Jurkat, Clone E6-1 (cell line): Measurements from ENCODE around the gene KRT28. TPM values are rescaled to one million over a fixed set of nuclear protein-coding genes. Genes with fewer than 3 reads are reported as not detected.

Experiments used
- DNase-seq: peaks from one replicate; pipeline ENCODE4 v3.0.0-alpha.2; 2011; ENCODE audit warnings: low read depth, low spot score
- H3K4me3 ChIP-seq: 2 replicates; pipeline ENCODE4 v1.5.1; 2011; ENCODE audit warnings: mild to moderate bottlenecking, low read length, control low read depth, moderate library complexity
- polyA plus RNA-seq: library from polyadenylated mRNA; unstranded; fragments of >200 nt; gene quantifications from one replicate; pipeline ENCODE4 v1.2.1, GENCODE V29; 2012; ENCODE audit warnings: missing spikeins; ENCODE audit not compliant: insufficient read length, insufficient read depth

Gene KRT28, protein sequence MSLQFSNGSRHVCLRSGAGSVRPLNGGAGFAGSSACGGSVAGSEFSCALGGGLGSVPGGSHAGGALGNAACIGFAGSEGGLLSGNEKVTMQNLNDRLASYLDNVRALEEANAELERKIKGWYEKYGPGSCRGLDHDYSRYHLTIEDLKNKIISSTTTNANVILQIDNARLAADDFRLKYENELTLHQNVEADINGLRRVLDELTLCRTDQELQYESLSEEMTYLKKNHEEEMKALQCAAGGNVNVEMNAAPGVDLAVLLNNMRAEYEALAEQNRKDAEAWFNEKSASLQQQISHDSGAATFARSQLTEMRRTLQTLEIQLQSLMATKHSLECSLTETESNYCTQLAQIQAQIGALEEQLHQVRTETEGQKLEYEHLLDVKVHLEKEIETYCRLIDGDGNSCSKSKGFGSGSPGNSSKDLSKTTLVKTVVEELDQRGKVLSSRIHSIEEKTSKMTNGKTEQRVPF
- polyA plus RNA-seq = not detected

DNA sequence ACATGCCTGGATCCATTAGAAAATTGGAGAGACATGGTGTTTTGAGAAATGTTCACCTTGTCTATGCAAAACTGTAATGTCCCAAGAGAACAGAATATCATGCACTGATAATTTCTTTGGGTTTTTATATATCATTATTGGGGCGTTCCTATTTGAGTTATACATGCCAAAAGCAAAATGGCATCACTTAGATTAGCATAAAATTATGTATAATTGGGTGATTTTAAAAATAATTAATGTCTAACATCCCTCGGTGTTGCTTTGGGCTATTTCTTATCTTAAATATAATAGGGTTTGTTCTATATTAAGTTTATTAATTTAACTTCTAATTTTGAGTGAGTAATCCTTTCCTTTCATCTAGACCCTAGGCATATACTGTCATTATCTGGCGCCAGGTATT, at the start of gene KRT28:
KRT28 (minus strand) TSS at position 101 of the 400 bp plus-strand sequence; CDS start at position 35, 66 bp downstream.
- no peak for DNase-seq
- no peak within 1 kb of the TSS for H3K4me3 ChIP-seq

DNA sequence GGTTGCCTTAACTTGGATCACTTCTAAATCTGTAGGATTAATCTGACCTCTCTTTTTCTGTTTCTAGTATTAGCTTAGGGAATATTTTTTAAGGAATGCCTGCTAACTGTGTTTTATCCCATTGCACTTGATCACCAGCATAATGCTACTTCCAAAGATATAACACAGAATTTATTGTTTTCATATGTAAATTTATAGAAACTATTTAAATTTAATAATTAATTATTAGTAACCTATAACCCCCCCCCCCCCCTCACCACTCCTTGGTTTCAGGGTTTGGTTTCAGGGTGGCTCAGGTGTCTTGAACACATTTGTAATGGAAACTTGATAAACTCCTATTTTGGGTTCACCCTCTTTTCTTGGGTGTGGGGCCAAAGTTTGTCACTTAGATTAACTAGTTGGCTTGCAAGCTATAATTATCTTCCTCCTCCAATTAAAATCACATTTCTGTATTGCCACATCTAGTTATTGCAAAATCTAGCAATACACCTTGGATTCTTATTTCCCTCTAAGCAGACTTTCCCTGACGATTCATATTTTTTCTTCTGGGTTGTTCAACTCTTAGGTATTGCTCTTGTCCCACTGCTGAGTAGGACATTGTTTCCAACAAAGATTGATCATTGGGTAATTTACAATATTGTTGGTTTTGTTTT, 49.0 kb upstream of the KRT28 start:
- DNase-seq = no peak
- H3K4me3 ChIP-seq = no peak overlapping the region

DNA sequence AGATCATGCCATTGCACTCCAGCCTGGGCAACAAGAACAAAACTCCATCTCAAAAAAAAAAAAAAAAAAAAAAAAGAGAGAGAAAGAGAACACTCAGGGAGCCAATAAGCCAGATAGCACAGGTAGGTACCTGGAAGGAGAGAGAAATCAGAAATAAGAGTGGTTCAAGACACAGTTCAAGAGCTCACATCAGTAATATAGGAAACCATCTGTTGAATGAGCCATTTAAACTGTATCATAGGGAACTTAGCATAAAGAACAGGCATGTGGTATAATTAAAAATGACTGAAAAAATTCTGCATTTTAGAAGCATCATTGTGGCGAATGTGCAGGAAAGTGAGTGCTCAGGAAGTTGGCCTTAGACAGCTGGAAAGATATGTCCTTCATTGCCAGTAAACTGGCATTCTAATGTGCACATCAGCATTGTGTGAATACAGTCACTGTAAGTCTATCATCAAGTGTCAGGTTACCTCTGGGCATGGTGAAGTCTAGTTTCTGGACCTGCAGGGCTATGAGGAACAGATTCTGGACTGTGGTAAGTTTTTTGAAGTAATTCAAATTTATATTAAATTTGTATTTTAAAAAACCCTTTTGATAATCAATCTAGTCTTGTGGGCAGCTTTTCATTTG, 46.9 kb upstream of the KRT28 start:
- no peak for DNase-seq
- no peak overlapping the region for H3K4me3 ChIP-seq

DNA sequence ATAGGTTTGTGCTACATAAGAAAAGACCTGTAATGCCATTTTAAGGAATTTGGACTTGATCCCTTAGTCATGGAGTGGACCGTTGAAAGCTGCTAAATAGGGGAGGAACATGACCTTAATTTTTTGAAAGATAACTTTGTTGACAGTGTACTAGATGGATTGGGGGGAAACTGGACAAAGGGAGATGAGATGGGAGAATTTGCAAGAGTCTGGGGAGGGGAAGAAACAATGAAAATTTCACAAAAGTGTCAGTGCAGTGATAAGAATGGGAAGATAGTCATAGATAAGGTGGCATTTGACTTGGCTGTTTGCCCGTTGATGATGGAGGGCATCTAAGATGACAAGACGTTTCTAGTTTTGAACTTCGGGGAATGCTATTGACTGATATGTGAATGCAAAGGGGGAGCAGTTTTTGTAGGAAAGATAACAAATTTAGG, 44.9 kb upstream of the KRT28 start:
- H3K4me3 ChIP-seq = no peak overlapping the region
- DNase-seq = no peak

DNA sequence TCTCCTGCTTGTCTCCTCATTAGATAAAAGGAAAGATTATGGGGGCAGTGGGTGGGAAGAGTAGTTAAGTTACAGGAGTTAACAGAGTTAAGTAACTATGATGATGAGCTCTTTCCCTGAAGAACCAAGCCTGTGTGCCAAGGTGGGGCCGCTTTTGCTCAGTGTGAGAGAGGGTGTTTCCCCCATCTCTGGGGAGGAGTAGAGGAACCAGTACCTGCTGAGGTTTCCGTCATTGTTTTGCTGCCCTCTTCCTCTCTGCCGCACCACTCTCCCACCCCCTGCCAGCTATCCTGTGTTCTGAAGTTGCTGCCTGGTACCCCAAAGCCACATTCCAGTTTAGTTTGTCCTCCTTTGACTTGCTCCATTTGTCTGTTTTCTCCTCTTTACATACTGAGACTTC, 43.5 kb upstream of the KRT28 start:
- no peak overlapping the region for H3K4me3 ChIP-seq
- DNase-seq = no peak

DNA sequence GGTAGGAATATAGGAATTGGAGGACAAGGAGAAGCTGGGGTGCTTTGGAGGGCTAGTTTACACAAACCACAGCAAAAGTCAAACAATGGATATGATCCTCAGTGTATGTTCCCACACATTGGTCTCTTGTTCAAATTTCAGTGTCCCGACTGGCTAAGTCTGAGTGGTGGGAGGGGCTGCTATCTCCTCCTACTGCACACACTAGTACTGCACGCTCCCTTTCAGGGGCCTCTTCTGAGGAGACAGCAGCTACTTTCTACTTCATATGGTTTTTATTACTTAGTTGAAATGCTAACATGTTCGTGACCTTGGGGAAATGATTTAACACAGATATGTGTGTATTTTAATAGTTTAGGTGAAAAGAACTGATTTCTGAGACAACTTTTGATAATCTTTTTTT, 41.5 kb upstream of the KRT28 start:
- DNase-seq = no peak
- no peak overlapping the region for H3K4me3 ChIP-seq

DNA sequence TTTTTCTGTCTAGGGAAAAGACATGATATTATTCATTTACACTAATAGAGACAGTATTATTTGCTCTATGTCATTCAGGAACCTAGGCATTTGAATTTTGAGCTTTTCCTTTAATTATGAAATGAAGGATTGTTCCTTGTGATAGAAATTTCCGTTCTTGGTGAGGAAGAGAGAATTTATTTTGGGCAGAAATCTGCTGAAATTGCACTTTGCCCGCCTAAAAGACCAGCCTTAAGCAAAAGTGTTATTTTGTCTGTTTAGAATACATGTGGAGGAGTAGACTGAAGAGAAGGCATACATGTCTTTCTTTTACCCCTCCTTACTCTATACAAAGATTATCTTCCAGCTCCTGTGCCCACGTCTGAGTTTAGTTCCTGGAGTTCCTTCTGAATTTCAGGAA, 39.4 kb upstream of the KRT28 start:
- DNase-seq = no peak
- no peak overlapping the region for H3K4me3 ChIP-seq

DNA sequence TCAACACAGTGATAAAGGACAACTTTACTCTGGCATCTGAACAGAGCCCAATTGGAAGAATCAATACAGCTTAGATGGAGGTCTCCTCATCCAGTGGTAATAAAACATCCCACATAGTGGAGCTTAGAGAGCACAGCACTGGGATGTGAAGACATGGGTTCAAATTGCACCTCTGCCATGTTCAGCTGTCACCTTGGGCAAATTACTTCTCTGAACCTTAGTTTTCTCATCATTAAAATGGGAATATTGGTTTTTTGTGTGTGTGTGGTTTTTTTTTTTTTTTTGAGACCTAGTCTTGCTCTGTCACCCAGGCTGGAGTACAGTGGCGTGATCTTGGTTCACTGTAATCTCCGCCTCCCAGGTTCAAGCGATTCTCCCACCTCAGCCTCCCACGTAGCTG, 36.3 kb upstream of the KRT28 start:
- no peak overlapping the region for H3K4me3 ChIP-seq
- DNase-seq = no peak

DNA sequence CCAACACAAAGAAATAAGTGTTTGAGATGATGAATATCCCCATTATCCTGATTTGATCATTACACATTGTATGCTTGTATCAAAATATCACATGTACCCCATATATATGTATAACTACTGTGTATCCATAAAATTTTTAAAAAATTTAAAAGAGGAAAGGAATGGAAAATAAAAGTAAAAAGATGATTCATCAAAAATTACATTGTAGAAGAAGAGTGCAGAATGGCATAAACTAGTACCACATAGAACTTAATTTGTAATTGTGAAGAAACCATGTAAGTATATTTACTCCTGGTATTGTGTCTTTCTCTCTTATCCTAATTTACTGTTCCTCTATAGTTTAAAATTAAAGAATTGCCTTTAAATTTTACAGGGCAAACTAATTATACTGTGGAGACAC, 34.1 kb upstream of the KRT28 start:
- DNase-seq = no peak
- no peak overlapping the region for H3K4me3 ChIP-seq

DNA sequence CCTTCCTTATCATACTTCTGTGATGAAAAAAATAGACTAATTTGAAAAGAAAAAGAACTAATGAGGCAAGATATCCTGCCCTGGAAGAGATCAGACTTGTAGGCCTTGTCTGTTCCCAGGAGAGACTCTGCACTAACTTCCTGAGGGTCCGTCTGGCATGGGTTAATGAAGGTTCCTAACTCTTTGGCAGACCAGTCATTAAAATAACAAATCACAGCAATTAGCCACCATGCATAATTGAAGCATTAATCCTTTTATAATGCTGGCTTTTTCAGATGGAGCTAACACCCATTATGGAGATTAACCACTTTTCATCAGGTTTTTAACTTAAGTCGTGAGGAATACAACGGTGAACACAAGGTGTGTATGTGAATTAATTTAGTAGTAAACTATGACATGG, 33.1 kb upstream of the KRT28 start:
- no peak overlapping the region for H3K4me3 ChIP-seq
- DNase-seq = no peak

DNA sequence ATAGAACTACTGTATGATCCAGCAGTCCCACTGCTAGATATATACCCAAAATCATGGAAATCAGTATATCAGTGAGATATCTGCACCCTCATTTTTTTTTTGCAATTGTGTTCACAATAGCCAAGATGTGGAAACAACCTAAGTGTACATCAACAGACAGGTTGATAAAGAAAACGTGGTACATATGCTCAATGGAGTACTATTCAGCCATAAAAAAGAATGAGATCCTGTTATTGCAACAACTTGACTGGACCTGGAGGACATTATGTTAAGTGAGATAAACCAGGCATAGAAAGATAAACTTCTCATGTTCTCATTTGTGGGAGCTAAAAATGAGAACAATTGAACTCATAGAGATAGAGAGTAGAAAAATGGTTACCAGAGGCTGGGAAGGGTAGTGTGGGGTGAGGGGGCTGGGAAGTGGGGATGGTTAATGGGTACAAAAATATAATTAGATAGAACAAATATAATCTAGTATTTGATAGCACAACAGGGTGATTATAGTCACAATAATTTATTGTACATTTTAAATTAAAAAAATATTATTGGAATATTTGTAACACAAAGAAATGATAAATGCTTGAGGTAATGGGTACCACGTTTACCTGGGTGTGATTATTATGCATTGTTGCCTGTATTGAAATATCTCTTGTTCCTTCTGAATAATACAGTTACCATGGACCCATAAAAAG, 30.5 kb upstream of the KRT28 start:
- no peak overlapping the region for H3K4me3 ChIP-seq
- DNase-seq = no peak

DNA sequence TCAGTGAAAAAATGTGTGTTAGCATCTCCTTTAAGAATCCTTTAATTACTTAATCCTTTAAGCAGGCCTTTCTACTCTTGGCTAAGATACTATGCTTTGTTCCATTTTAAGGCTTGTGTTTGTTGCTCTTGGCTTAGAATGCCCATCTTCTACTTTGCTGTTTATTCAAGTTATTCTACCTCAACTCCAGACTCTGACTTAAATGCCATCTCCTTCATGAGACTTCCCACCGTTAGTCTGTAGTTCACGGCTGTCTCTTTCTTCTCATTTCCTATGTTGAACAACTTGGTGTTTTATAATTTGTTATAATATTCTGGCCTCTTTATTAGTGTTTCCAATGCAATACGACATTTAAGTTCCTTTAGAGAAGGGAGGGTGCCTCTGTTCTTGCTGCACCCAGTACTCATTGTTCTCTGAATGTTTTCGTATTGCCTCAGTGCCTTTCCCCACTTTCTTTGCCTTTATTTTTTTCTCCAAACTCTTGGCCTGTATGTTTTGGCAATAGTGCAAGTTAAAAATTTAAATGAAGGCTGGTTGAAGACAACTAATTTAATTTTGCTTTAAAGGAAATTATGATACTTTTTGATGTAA, 28.8 kb upstream of the KRT28 start:
- peak overlapping the region; percentile 32 for H3K4me3 ChIP-seq
- DNase-seq = no peak

DNA sequence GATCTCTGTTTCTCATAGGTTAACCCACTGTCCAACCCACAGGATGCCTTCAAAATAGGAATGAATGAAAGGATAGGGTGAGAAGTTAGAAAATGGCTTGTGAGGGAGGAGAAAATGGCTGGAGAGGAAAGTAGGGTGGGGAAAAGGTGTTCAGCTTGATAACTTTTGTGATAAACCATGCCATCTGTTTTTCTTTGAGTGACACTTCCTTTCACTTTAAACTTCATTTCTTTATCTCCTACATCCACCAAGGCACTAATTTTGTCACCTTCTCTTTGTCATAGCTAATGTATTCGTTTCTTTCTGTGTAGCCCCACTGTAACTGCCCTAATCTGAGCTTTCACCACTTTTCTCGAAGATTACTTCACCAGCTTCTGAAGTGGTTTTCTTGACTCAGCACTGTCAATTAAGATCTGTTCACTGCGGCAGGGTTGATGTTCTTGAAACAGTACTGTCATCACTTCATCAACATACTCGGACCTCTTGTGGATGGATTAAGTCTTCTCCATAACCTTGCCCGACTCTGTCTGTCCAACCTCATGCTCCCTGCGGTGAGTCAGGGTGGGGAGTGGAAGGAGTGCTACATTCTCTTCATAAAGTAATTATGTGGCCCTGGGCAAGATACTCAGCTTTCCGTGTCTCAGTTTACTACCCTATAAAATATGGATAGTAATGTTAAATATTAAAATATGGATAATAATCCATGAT, 28.1 kb upstream of the KRT28 start:
- peak; percentile 94 for DNase-seq
- peak overlapping the region; percentile 32 for H3K4me3 ChIP-seq

DNA sequence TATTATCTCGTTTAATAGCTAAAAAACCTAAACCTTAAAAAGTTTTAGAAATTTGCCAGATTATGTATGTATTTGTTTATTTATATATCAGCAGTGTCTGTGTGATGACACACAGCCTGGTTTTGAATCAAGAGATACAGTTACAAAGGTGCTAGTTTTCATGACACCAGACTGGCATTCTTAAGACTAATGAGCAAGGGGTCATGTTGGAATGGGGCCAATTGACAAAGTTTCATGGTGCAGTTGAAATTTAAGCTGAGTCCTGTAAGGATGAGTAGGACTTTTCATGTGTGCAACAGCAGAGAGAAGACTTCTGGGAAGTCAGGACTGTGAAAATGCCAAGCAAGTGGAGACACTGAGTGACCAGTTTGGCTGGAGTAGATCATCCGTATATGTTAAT, 25.8 kb upstream of the KRT28 start:
- no peak for DNase-seq

DNA sequence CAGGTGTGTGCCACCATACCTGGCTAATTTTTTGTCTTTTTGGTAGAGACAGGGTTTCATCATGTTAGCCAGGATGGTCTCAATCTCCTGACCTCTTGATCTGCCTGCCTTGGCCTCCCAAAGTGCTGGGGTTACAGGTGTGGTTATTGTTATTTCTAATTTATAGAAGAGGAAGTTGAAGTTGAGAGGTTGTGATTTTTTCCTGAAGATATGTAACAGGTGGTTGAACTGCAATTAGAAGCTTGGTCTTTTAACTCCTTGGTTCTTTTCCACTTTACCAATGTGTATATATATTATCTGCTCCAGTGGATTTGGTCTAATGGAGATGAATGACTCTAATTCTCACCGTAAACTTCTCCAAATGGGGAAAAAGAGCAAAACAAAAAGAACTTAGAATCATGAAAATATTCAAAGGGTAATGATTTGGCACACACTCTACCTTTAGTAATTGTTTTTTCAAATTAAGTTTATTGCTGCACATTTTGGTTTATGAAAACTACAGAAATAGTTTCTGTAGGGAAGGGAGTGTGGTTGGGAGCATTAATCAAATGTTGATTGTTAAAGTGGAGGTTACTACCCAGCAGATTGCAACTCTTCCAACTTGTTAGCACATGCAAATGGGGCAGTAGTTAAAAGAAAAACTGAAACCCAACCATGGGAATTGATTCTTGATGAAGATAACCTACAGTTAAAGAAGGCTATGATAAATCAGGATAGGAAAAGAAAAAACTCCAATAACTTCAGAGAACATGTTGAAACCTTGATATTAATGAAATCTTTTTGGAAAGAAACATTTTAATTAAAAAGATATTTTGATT, 24.5 kb upstream of the KRT28 start:
- no peak for DNase-seq
- H3K4me3 ChIP-seq = no peak overlapping the region

More for the DNA sequence above, 25.8 kb upstream of the KRT28 start:
- H3K4me3 ChIP-seq = no peak overlapping the region

DNA sequence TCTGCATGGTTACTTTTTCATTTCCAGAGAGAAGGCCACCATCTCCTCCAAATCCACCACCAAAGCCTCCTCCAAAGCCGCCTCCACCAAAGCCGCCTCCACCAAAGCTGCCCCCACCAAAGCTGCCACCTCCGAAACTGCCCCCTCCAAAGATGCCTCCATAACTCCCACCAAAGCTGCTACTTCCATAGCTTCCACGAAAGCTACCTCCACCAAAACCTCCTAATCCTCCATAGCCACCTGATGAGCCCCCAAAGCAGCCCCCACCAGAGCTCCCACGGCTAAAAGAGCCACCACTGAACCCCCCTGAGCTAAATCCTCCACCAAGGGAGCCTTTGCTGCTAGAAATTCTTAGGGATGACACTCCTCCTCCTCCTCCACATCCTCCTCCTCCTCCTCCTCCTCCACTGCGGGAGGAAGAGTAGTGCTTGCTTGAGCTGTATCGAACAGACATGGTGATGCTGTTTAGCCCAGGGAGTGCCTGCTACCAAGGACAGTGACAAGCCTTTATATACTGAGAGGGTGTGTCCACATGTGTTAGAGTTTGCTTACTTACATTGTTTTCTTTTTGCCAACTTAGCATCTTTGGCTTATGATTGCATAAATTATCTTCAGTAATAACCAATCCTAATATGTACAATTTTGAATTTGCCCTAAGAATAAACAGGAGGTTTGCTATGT, 22.5 kb upstream of the KRT28 start, which contains the start of gene KRT10:
KRT10 (minus strand) TSS at position 483 of the 681 bp plus-strand sequence; CDS start at position 454, 29 bp downstream.
- H3K4me3 ChIP-seq = no peak within 1 kb of the TSS
- DNase-seq = no peak

DNA sequence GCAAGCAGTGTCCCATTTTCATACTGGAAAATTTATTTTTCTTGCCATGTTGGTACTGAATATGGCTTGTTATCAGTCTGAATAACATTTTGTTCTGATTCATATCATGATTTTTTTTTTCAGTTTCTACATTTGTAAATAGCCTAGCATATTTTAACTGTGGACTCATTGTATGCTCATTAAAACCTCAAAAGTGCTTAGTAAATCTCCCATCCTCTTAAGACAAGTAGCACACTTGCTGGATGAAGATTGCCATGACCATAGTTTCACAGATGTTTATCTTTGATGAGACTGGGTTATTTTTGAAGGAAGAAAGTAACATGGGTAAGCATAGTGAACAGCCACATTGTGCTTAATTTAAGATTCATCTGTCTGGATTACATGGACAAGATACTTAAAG, 21.8 kb upstream of the KRT28 start:
- H3K4me3 ChIP-seq = no peak overlapping the region
- DNase-seq = no peak
